K562 (cell line): ENCODE results near the gene UBE2L3. TPM values are rescaled to one million over a fixed set of nuclear protein-coding genes. Genes with fewer than 3 reads are reported as not detected.
A peak's percentile ranks its signal among the peaks of the same experiment; 100 is the strongest.

Source experiments
- ARID3A ChIP-seq: IDR thresholded peaks from 2 replicates; pipeline ENCODE4 v1.6.1; 2012; ENCODE audit warnings: low read depth, low read length, improper control_type of control experiment, borderline replicate concordance
- CEBPG ChIP-seq, 3 experiments: fragments of 200-800 bp in 1 of 3; sonication (Bioruptor generic) in 1 of 3; sonication (generic) in 1 of 3; formaldehyde crosslinking in 1 of 3; IDR thresholded peaks in 2 of 3; conservative IDR thresholded peaks in 1 of 3; 2 replicates each; pipeline versions ENCODE4 v1.6.1 to v1.8.0; 2016 to 2022; ENCODE audit warnings: missing compliant biosample characterization in 2 of 3, missing genetic modification characterization in 2 of 3, mild to moderate bottlenecking in 1 of 3, missing genetic modification reagents in 1 of 3
- FOXP1 ChIP-seq: sonication (generic); formaldehyde crosslinking; IDR thresholded peaks from 2 replicates; pipeline ENCODE4 v1.8.0; 2022; ENCODE audit warnings: mild to moderate bottlenecking, missing genetic modification reagents
- HES1 ChIP-seq: fragments of 450-650 bp; IDR thresholded peaks from 2 replicates; pipeline ENCODE4 v1.6.1; 2016; ENCODE audit warnings: low read depth, mild to moderate bottlenecking, moderate library complexity
- HEY1 ChIP-seq: fragments of 250-450 bp; sonication (Bioruptor Pico); IDR thresholded peaks from 2 replicates; pipeline ENCODE4 v1.5.0; 2020; ENCODE audit warnings: mild to moderate bottlenecking, moderate library complexity, borderline replicate concordance
- KAT8 ChIP-seq: fragments of 450-650 bp; IDR thresholded peaks from 2 replicates; pipeline ENCODE4 v1.6.1; 2016; ENCODE audit warnings: low read depth, mild to moderate bottlenecking
- POU5F1 ChIP-seq: fragments of 150-350 bp; IDR thresholded peaks from 2 replicates; pipeline ENCODE4 v1.6.1; 2014; ENCODE audit warnings: borderline replicate concordance, low read length, low read depth, mild to moderate bottlenecking; ENCODE audit not compliant: partially characterized antibody
- RBM34 ChIP-seq: fragments of 200-400 bp; formaldehyde crosslinking; IDR thresholded peaks from 2 replicates; pipeline ENCODE4 v1.6.1; 2018; ENCODE audit warnings: low read length, borderline replicate concordance; ENCODE audit not compliant: insufficient read depth
- RNF219 ChIP-seq: fragments of 250-450 bp; sonication (Bioruptor Pico); IDR thresholded peaks from 2 replicates; pipeline ENCODE4 v1.5.0; 2022; ENCODE audit warnings: mild to moderate bottlenecking
- THAP7 ChIP-seq: fragments of 250-450 bp; sonication (Bioruptor Pico); IDR thresholded peaks from 2 replicates; pipeline ENCODE4 v1.5.0; 2021
- ZNF3 ChIP-seq: fragments of 250-450 bp; sonication (Bioruptor Pico); IDR thresholded peaks from 2 replicates; pipeline ENCODE4 v1.5.0; 2021; ENCODE audit warnings: mild to moderate bottlenecking, moderate library complexity
- ZNF740 ChIP-seq, 3 experiments: fragments of 200-800 bp in 1 of 3; sonication (Bioruptor generic) in 1 of 3; sonication (generic) in 1 of 3; formaldehyde crosslinking in 1 of 3; IDR thresholded peaks; 2 replicates each; pipeline versions ENCODE4 v1.6.1 to v1.8.0; 2016 to 2022; ENCODE audit warnings: mild to moderate bottlenecking in 2 of 3, missing compliant biosample characterization in 2 of 3, missing genetic modification characterization in 2 of 3, missing genetic modification reagents in 1 of 3
- polyA plus RNA-seq, 8 experiments: library from polyadenylated mRNA; depleted of rRNA in 4 of 8; stranded (reverse) in 5 of 8; unstranded in 3 of 8; fragments of >200 nt; fragmentation: Nextera tagmentation in 2 of 8; fragmentation: Illumina TruSeq in 1 of 8; extraction: Ambion mirVana in 2 of 8; extraction: Trizol in 1 of 8; gene quantifications; 2 replicates each; pipeline versions ENCODE4 v1.2.1 to v1.2.3, GENCODE V29; 2011 to 2014; ENCODE audit warnings: inconsistent platforms in 1 of 8, missing spikeins in 1 of 8
- total RNA-seq, 7 experiments: library from RNA; depleted of rRNA in 6 of 7; stranded (reverse); fragments of >200 nt in 6 of 7; fragmentation: Illumina TruSeq in 2 of 7; extraction: Trizol in 2 of 7; gene quantifications; 2 replicates each; pipeline versions ENCODE4 v1.2.1 to v1.2.3, GENCODE V29; 2011 to 2021; ENCODE audit warnings: low replicate concordance in 1 of 7

Gene UBE2L3
- total and polyA plus RNA-seq, 9 of the 15 experiments (the other 6 are each of a cell fraction or from before 2014, with no cell fraction given): 215 to 625 (median 285) TPM

- TF ChIP-seq ZNF740 (CRISPR knock-in tag; IDR thresholded peaks at IDR 0.05) (peak; percentile 50; the same call in 1 of the 2 replicates), ZNF740 (tag; IDR thresholded peaks at IDR 0.05) (no peak), KAT8 (no peak), RNF219 (no peak), POU5F1 (no peak), THAP7 (CRISPR knock-in tag) (no peak), ZNF3 (no peak), CEBPG (CRISPR knock-in tag; IDR thresholded peaks at IDR 0.05) (no peak), CEBPG (tag; conservative IDR thresholded peaks at IDR 0.05 in 1 of 2, IDR thresholded peaks at IDR 0.05 in 1 of 2) (no peak), RBM34 (no peak), HES1 (no peak), ARID3A (no peak), FOXP1 (CRISPR knock-in tag) (no peak), HEY1 (CRISPR knock-in tag) (no peak)
- TF ChIP-seq, all 486 proteins: peak for 32
Measured at GRCh38 chr22:21599053-21599893, 31.8 kb downstream of the UBE2L3 start (continued).
